Thyroid gland (tissue), 4 donors: ENCODE measurements around the gene E2F7.

Source experiments
- POLR2A ChIP-seq, 2 donors: fragments of 450-650 bp; IDR thresholded peaks; one replicate each; pipeline ENCODE4 v1.6.1; 2017; ENCODE audit warnings: antibody characterized with exemption in 2 of 2, mild to moderate bottlenecking in 2 of 2, moderate library complexity in 1 of 2
- TF ChIP-seq, protein P1 (sequence below), 6 experiments: fragments of 200-600 bp in 3 of 6; fragments of 450-650 bp in 3 of 6; sonication (generic) in 3 of 6; IDR thresholded peaks; one replicate each; pipeline ENCODE4 v1.5.1; 2016 to 2019; ENCODE audit warnings: antibody characterized with exemption in 6 of 6, mild to moderate bottlenecking in 2 of 6, inconsistent platforms in 1 of 6, moderate library complexity in 1 of 6

DNA sequence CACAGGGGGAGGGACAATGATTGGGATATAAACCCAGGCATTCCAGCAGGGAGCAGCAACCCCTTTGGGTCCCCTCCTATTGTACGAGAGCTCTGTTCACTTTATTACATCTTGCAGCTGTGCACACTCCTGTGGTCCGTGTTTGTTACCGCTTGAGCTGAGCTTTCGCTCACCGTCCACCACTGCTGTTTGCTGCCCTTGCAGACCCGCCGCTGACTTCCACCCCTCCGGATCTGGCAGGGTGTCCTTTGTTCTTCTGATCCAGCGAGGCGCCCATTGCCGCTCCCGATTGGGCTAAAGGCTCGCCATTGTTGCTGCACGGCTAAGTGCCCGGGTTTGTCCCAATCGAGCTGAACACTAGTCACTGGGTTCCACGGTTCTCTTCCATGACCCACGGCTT, 64.1 kb downstream of the E2F7 start:
- no peak for TF ChIP-seq POLR2A (IDR thresholded peaks at IDR 0.05)
- TF ChIP-seq, protein P1, sequence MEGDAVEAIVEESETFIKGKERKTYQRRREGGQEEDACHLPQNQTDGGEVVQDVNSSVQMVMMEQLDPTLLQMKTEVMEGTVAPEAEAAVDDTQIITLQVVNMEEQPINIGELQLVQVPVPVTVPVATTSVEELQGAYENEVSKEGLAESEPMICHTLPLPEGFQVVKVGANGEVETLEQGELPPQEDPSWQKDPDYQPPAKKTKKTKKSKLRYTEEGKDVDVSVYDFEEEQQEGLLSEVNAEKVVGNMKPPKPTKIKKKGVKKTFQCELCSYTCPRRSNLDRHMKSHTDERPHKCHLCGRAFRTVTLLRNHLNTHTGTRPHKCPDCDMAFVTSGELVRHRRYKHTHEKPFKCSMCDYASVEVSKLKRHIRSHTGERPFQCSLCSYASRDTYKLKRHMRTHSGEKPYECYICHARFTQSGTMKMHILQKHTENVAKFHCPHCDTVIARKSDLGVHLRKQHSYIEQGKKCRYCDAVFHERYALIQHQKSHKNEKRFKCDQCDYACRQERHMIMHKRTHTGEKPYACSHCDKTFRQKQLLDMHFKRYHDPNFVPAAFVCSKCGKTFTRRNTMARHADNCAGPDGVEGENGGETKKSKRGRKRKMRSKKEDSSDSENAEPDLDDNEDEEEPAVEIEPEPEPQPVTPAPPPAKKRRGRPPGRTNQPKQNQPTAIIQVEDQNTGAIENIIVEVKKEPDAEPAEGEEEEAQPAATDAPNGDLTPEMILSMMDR (IDR thresholded peaks at IDR 0.05), result no peak
